Mucosa of stomach (tissue), 1 donor: Measurements from ENCODE around the gene ULK1.
"Not testable (repeated sequence)": the region's sequence is repeated elsewhere in the genome, so short reads cannot be mapped to it uniquely, and the experiment has no call there.

Experiments used
- H3K27me3 ChIP-seq: one replicate; pipeline ENCODE4 v1.7.0; 2013; ENCODE audit warnings: mild to moderate bottlenecking, low read length; ENCODE audit not compliant: control insufficient read depth, insufficient read depth
- H3K36me3 ChIP-seq: one replicate; pipeline ENCODE4 v1.7.0; 2013; ENCODE audit warnings: low read length; ENCODE audit not compliant: control insufficient read depth, insufficient read depth
- H3K4me1 ChIP-seq: one replicate; pipeline ENCODE4 v1.7.0; 2013; ENCODE audit warnings: mild to moderate bottlenecking, low read length; ENCODE audit not compliant: control insufficient read depth, insufficient read depth
- H3K4me3 ChIP-seq: one replicate; pipeline ENCODE4 v1.7.0; 2013; ENCODE audit warnings: low read length
- H3K9ac ChIP-seq: one replicate; pipeline ENCODE4 v1.7.0; 2013; ENCODE audit warnings: mild to moderate bottlenecking, low read length, moderate library complexity
- H3K9me3 ChIP-seq: one replicate; pipeline ENCODE4 v1.7.0; 2013; ENCODE audit warnings: mild to moderate bottlenecking, low read length, moderate library complexity; ENCODE audit not compliant: control insufficient read depth
- donor health status: Pancreatic carcinoma.

ULK1 gene

GRCh38 chr12:131940141-131940547, 45.7 kb downstream of the ULK1 start:
- Histone ChIP-seq H3K36me3 (no peaks in the 10 kb centered on the region), H3K4me3 (no peak overlapping the region), H3K27me3 (no peaks in the 10 kb centered on the region), H3K4me1 (peaks cover 7% of the 10 kb centered on the region), H3K9ac (no peak overlapping the region), H3K9me3 (no peaks in the 10 kb centered on the region)

GRCh38 chr12:131941116-131941986, 46.9 kb downstream of the ULK1 start:
- no peaks in the 10 kb centered on the region for H3K9me3 ChIP-seq
- no peak overlapping the region for H3K4me3 ChIP-seq
- peaks cover 7% of the 10 kb centered on the region for H3K4me1 ChIP-seq
- no peak overlapping the region for H3K9ac ChIP-seq
- no peaks in the 10 kb centered on the region for H3K27me3 ChIP-seq
- H3K36me3 ChIP-seq: no peaks in the 10 kb centered on the region

GRCh38 chr12:131941987-131942341, 47.5 kb downstream of the ULK1 start:
- H3K4me1 ChIP-seq: peaks cover 7% of the 10 kb centered on the region
- no peaks in the 10 kb centered on the region for H3K9me3 ChIP-seq
- H3K9ac ChIP-seq: no peak overlapping the region
- H3K4me3 ChIP-seq: no peak overlapping the region
- no peaks in the 10 kb centered on the region for H3K27me3 ChIP-seq
- no peaks in the 10 kb centered on the region for H3K36me3 ChIP-seq

- no peaks in the 10 kb centered on the region for H3K27me3 ChIP-seq
- peaks cover 7% of the 10 kb centered on the region for H3K4me1 ChIP-seq
- H3K36me3 ChIP-seq: no peaks in the 10 kb centered on the region
- no peaks in the 10 kb centered on the region for H3K9me3 ChIP-seq
- H3K9ac ChIP-seq: no peak overlapping the region
- no peak overlapping the region for H3K4me3 ChIP-seq
Observed at GRCh38 chr12:131942671-131943070, 48.2 kb downstream of the ULK1 start.

GRCh38 chr12:131943389-131943788, 49.0 kb downstream of the ULK1 start:
- Histone ChIP-seq H3K4me1 (peaks cover 7% of the 10 kb centered on the region), H3K9me3 (no peaks in the 10 kb centered on the region), H3K4me3 (no peak overlapping the region), H3K36me3 (no peaks in the 10 kb centered on the region), H3K9ac (no peak overlapping the region), H3K27me3 (no peaks in the 10 kb centered on the region)

GRCh38 chr12:131943876-131944275, 49.5 kb downstream of the ULK1 start:
- Histone ChIP-seq H3K36me3 (no peaks in the 10 kb centered on the region), H3K4me3 (no peak overlapping the region), H3K27me3 (no peaks in the 10 kb centered on the region), H3K9me3 (no peaks in the 10 kb centered on the region), H3K9ac (no peak overlapping the region), H3K4me1 (peaks cover 5% of the 10 kb centered on the region)

- no peaks in the 10 kb centered on the region for H3K4me1 ChIP-seq
- no peaks in the 10 kb centered on the region for H3K27me3 ChIP-seq
- no peak overlapping the region for H3K4me3 ChIP-seq
- H3K36me3 ChIP-seq: no peaks in the 10 kb centered on the region
- no peaks in the 10 kb centered on the region for H3K9me3 ChIP-seq
- no peak overlapping the region for H3K9ac ChIP-seq
Observed at GRCh38 chr12:131944601-131945251, 50.3 kb downstream of the ULK1 start.

GRCh38 chr12:131946757-131947156, 52.3 kb downstream of the ULK1 start:
- Histone ChIP-seq H3K9ac (no peak overlapping the region), H3K4me3 (no peak overlapping the region)

GRCh38 chr12:131947482-131948027, 53.1 kb downstream of the ULK1 start:
- no peak overlapping the region for H3K4me3 ChIP-seq
- no peaks in the 10 kb centered on the region for H3K27me3 ChIP-seq
- no peak overlapping the region for H3K9ac ChIP-seq
- H3K9me3 ChIP-seq: no peaks in the 10 kb centered on the region
- H3K36me3 ChIP-seq: no peaks in the 10 kb centered on the region
- H3K4me1 ChIP-seq: peaks cover 9% of the 10 kb centered on the region

More at GRCh38 chr12:131946757-131947156, 52.3 kb downstream of the ULK1 start:
- no peaks in the 10 kb centered on the region for H3K27me3 ChIP-seq
- H3K4me1 ChIP-seq: peaks cover 9% of the 10 kb centered on the region
- H3K9me3 ChIP-seq: no peaks in the 10 kb centered on the region
- H3K36me3 ChIP-seq: no peaks in the 10 kb centered on the region

- Histone ChIP-seq H3K9me3 (no peaks in the 10 kb centered on the region), H3K27me3 (no peaks in the 10 kb centered on the region), H3K4me1 (peaks cover 9% of the 10 kb centered on the region), H3K4me3 (no peak overlapping the region), H3K9ac (no peak overlapping the region), H3K36me3 (no peaks in the 10 kb centered on the region)
Observed at GRCh38 chr12:131948166-131948712, 53.8 kb downstream of the ULK1 start.

- not testable (repeated sequence) for H3K36me3 ChIP-seq, H3K27me3 ChIP-seq, H3K4me1 ChIP-seq, H3K9me3 ChIP-seq, H3K4me3 ChIP-seq, H3K9ac ChIP-seq
Observed at GRCh38 chr12:131948713-131949430, 54.5 kb downstream of the ULK1 start.
